ENCODE measurements around the gene DDX31.
"Not testable (repeated sequence)": the region's sequence is repeated elsewhere in the genome, so short reads cannot be mapped to it uniquely, and the experiment has no call there.

Gene DDX31

DNA sequence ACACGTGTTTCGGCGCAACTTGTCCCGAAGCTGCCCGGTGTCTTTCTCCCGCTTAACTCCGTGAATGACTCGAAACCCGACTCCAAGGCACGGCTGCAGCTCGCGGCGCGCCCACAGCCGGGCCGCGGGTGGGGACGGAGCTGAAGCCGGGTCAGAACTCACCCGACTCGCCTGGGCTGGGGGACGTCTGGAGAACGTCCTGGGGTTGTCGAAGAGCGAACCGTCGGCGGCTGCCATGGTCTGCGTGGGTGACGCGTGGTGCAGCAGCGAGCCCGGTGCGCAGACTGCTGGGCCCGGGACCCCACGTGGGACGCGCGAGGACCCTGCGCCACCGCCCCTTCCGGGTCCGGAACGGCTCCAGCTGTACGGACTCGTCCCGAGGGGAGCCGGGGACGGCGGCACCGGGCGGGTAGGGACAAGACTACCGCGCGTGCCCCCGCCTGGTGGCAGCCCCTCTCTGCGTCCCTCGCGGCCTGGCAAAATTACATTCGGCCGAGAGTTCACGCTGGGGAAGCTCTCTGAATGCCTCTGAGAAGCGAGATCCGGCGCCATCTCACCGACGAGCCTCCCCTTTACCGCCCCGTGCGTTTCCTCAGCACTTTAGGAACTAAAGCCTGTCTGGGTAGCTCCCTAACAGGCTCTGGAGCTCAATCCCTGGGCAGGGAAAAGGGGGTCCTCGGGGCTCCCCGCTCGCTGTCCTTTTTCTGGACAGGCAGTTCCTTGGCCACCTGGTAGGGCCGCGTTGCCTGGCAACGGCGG lies at the start of gene DDX31:
Gene DDX31 (minus strand): TSS at position 286 of the 759 bp plus-strand sequence. CDS start 49 bp downstream, at position 237.
- DNase-seq, result peak; percentile 77

DNA sequence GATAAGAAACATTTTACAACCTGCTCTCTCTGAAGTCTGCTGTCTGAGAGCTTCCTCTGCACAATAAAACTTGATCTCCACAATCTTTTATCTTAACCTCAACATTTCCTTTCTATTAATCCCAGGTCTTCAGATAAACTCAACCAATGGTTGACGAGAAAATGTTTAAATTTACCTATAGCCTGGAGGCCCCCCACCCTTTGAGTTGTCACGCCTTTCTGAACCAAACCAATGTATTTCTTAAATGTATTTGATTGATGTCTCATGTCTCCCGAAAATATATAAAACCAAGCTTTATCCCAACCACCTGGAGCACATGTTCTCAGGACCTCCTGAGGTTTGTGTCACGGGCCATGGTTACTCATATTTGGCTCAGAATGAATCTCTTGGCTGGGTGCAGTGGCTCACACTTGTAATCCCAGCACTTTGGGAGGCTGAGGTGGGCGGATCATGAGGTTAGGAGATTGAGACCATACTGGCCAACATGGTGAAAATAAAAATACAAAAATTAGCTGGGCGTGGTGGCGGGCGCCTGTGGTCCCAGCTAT lies 48.7 kb upstream of the DDX31 start:
- not testable (repeated sequence) for DNase-seq

DNA sequence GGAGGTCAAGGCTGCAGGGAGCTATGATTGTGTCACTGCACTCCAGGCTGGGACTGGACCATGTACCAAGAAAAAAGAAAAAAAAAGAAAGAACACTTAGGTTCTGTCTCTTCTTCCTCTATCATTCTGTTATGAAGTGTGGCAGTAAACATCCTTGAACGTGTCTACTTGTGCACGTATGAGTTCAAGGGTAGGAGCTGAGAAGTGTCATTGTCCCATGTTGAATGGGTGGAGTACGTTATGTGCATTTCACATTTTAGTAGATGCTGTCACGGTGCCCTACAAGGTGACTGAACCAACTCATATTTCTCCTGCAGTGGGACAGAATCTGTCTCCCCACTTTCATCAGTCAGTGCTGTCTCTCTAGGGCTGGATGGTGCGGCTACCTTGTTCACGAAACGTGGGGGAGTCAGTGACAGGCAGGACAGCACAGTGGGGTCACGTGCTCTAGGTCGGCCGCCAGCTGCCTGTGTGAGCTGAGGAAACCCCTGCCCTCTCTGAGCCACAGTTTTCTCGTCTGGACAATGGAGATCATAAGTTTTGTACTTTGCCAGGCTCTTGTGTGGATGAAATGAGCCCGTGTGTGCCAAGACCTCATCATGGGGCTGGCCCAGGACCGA lies 47.7 kb upstream of the DDX31 start:
- no peak for DNase-seq

DNA sequence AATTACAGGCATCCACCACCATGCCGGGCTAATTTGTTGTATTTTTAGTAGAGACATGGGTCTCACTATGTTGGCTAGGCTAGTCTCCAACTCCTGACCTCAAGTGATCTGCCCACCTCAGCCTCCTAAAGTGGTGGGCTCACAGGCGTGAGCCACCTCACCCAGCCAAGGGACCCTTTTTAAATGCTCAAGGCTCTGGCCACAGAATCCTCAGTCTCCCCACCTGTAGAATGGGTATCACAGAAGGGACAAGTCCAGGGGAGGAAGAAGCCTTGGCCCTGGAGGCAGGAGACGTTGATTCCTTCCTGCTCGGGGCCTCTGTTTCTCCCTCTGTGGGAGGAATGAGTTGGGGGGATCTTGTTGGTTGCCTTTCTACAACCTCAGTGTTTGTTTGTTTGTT lies 46.2 kb upstream of the DDX31 start:
- no peak for DNase-seq

DNA sequence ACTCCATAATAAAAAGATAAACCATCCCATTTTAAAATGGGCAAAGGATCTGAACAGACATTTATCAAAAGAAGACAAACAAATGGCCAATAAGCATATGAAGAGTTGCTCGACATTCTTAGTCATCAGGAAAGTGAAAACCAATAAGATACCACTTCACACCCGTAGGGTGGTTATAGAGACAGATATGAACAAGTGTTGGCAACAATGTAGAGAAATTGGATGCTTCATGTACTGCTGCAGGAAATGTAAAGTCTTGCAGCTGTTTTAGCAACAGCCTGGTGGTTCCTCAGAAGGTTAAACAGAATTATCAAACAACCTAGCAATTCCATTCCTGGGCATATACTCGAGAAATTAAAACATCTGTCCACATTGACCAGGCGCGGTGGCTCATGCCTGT lies 43.0 kb upstream of the DDX31 start:
- DNase-seq, result no peak

DNA sequence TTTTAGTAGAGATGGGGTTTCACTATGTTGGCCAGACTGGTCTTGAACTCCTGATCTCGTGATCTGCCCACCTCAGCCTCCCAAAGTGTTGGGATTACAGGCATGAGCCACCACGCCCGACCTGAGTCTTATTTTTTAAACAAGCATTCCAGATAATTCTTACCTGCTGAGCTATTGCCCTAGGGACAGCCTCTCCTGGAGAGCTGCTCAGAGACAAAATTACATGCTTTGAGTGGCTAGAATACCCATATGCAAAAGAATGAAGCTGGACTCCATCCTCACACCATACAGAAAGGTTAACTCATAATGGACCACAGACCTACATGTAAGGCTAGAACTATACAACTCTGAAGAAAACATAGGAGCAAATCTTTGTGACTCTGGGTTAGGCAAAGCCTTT lies 42.1 kb upstream of the DDX31 start:
- no peak for DNase-seq

DNA sequence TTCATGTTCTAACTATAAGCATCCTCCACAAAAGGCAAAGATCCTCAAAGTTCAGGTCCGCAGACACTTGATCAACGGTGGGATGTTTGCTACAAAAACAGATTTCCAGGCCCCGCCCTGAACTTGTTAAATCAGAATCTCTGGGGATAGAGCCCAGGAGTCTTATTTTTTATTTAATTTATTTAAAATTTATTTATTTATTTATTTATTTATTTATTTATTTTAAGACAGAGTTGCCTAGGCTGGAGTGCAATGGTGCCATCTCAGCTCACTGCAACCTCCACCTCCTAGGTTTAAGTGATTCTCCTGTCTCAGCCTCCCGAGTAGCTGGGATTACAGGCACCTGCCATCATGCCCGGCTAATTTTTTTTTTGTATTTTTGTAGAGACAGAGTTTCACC lies 41.4 kb upstream of the DDX31 start:
- DNase-seq, result not testable (repeated sequence)

DNA sequence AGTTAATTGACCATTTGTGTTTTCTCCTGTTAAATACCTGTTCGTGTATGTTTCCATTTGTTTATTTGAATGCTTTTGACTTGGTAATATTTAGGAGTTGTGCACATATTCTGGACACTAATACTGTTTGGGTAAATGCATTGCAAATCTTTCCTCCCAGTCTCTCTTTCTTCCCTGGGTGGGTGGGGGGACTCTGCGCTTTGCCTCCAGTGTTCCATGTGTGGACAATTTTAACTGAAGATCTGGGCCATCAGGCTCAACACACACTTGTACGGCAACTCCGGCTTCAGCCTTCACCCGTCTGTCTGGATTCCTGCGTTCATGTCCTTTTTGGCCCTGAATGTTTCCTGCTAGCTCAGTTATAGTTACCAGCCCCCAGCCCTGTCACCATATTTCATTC lies 40.5 kb upstream of the DDX31 start:
- no peak for DNase-seq

DNA sequence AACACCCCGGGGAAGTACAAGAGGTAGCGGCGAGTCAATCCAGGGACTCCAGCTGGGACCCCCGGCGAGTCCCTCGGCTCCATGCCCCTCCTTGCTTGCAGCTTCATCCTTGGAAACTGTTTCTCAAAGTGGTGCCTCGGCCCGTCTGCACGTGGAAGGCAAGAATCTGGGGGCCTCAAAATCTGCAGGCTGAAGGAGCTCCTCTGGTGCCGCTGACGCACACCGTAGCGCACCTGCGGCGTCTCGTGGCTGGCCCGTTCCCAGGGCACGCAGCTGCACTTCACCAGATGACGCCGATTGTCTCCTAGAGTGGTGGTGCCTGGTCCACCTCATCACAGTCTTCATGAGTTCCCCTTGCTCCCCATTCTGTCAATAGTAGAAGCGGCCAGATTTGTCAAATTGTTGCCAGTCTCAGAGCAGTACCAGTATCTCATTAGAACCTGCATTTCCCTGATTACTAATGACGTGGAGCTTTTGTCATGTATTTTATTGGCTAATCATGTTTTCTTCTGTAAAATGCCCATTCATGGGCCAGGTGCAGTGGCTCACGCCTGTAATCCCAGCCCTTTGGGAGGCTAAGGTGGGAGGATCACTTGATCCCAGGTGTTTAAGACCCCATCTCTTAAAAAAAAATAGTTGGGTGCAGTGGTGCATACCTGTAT lies 39.1 kb upstream of the DDX31 start:
- no peak for DNase-seq

DNA sequence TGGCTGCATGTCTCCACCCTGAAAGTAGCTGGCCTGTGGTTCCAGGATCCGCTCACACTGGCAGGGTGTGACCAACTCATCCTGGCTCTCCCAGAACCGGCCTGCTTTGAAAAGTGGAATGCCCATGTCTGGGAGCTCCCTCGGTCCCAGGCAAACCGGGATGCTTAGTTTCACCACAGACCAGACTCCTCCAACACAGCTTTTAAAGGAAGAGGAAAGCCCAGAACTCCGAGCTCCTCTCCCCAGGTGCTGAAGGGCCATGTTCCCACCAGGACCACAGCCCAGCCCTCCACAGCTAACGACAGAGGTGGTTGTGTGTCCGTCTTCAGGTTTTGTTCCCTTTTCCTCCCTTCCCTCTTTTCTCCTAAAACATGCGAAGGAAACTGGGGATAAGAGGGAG lies 38.5 kb upstream of the DDX31 start:
- no peak for DNase-seq

DNA sequence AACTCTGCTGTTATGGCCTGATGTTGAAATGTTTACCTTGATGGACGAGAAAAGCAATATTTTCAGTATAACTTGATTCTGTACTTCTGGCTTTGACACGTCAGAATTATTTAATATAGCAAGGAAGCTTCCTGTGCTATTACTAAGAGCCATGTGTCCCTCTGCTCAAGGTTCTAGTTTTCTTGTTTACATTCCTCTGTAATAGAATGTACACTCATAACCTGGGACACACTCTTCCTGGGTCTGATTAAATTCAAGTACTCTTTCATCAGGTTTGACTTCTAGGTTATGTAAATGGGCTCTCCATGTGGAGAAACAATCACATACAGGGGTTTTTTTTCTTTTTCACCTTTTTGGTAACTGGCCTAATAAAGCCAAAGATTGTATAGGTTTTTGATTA lies 33.6 kb upstream of the DDX31 start:
- no peak for DNase-seq

DNA sequence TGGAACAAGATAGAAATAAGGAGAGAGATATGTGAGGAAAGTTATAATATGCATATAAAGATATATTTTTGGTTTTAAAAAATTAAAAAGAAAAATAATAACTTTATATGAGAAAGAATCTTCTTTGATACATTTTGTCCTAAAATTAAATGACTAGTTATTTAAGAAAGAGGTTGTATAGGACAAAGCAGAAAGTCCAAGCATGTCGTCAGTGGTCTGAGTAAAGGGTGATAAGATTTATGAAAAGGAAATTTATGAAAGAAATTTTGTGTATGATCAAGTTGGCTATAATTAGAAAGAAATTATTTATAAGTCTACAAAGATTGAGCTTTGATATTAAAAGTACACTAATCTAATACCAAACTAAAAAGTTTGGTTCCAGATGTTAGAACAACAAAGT lies 32.5 kb upstream of the DDX31 start:
- DNase-seq, result no peak

DNA sequence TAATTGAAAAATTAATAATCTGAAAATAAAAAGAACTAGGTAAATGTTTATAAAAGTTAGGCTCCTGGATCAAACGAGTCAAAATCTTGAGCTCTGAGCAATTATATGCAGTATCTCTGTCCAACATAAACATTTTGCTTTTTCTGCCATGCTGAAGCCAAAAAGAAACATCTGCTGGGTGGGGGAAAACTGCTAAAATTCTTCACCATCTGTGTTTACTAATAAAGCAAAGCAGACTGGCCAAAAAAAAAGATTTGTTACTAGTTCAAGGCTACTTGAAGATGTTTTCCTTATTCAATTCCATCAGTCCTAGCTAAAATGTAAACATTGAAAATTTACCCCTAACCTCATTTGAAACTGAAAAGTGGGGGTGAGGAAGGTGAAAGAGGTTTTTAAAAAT lies 30.2 kb upstream of the DDX31 start:
- no peak for DNase-seq

DNA sequence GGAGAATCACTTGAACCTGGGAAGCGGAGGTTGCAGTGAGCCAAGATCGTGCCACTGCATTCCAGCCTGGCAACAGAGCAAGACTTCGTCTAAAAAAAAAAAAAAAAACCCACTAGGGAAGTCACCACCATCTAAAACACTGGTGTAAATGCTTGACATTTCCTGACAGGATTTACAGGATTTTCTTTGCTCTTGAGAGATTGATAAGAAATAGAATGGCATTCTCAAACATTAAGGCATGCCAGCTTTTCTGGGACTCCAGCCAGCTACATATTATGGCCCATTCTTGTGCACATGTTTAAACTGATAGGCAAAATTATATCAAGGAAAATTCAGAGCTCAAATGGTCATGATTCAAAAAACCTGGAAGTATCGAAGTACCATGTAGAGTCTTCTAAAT lies 29.2 kb upstream of the DDX31 start:
- no peak for DNase-seq

DNA sequence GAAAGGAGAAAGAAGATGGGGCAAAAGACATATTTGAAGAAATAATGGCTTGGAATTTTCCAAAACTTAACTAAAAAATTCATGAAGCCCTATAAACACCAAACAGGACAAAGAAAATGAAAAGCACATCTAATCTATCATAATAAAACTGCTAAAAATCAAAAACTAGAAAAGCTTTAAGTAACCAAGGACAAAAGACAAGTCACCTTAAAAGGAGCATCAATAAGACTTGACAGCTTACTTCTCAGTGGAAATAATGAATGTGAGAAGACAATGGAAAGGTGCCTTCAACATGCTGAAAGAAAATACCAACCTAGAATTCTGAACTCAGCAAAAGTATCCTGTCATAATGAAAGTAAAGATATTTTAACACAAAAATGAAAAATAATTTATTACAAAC lies 27.4 kb upstream of the DDX31 start:
- DNase-seq, result no peak

DNA sequence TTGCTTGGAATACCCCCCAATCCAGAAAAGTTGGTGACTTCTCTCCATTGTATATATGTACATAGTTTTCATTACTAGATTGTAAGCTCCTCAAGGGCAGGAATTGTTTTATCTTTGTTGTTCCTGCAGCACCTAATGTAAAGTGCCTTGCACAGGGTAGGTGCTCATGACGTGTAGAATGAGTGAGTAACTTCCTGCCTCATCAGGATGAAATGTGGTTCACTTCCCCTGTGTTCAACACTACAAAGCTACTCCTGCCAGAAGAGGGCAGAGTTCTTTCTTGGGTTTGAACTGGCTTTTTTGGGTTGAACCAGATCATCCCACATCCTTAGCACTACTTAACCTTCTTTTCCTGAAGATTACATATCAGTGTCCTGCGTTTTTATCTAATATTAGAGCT lies 24.4 kb upstream of the DDX31 start:
- no peak for DNase-seq

DNA sequence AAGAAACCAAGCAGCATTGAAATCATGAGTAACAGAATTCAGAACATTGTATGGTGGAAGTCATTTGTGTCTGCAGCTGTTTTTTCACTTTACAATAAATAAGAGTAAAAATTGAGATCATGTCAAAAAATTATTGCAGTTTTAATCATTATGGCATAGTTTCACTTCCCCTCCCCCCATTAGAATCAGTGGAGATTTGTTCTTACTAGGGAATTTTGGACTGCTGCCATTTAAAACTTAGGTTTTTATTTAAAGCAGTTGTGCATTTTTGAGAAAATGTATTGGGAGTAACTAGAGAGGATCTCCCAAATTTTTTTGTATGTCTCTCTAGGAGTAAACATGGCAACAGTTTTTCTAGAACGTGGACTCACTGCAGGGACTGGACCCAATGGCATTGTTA lies 20.9 kb upstream of the DDX31 start:
- no peak for DNase-seq

DNA sequence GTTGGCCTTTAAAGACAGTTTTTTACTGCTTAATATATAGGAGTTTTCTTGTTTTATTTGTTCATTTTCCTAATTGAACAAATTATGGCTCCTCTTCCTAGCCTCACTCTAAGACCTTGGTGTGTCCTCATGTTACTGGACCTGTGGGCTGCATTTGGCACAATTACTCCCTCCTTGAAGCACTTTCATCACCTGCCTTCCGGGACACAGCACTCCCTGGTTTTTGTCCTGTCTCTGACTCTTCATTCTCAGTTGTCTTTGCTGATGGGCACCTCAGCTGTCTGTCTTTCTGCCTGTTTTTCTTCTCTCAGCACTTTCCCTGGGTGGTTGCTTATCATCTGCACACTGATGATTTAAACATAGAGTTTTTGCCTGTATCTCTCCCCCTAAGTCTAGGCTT lies 14.1 kb upstream of the DDX31 start:
- no peak for DNase-seq

DNA sequence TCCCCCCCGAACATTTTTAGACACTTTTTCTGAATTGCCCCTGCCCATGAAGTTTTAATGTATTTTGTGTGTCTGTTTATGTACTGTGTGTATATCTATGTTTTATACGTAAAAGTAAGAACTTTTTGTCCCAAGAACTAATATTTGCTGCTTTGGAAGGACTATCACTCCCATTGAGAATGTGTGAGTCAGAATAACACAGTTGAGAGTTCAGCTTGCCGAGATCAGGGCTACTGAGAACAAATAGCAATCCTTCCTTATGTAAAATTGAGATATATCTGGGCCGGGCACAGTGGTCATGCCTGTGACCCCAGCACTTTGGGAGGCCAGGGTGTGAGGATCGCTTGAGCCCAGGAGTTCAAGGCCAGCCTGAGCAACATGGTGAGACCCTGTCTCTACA lies 11.8 kb upstream of the DDX31 start:
- DNase-seq, result no peak

DNA sequence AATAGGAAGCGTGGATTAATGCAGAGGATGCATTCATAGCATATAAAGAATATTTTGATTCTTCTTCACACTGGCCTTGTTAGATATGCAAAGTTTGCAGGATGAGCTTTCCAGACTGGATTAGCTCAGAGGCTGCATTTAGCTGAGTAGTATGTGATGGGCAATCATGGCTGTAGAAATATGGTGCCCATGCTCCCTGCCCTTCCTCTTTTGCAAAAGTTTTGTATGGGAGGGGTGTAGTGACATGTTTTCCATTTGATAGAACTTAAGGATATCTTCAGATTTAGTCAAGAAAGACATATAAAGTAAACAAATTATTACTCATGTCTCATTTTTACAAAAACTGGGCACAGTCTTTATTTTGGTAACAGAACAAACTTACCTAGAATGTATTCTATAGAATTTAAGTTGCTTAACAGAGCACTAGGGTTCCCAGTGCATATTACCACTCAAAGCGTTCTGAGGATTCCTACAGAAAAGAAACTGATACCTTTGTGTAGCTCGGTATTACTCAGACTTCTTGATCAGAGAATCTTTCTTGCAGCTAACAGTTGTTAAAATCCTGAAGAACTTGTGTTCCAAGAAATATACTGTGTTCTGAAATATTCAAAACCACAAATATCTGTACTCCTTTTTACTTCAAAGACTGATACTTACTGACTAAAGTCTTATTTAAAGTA lies 10.3 kb upstream of the DDX31 start:
- no peak for DNase-seq

DNA sequence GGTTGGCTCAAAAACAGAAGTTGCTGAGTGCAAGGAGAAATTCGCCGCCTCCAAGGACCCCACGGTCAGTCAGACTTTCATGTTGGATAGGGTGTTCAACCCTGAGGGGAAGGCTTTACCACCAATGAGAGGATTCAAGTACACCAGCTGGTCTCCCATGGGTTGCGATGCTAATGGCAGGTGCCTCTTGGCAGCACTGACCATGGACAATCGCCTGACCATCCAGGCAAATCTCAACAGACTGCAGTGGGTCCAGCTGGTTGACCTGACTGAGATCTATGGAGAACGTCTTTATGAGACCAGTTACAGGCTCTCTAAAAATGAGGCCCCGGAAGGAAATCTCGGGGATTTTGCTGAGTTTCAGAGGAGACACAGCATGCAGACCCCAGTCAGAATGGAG lies 8.2 kb upstream of the DDX31 start:
- no peak for DNase-seq

DNA sequence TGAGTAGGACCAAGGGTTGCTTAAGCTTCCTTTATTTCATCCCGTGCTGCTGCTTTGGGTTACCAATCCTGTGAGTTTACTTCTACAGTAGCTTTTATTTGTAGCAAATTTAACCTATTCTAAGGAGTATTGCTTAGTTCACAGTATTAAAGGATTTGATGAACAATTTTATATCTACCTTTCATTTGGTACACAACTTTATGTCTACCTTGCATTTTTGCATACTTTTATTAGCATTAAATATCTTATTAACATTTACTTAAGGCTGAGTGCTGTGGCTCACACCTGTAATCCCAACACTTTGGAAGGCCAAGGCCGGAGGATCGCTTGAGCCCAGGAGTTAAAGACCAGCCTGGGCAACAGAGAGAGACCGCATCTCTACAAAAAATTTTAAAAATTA lies 4.7 kb upstream of the DDX31 start:
- no peak for DNase-seq

DNA sequence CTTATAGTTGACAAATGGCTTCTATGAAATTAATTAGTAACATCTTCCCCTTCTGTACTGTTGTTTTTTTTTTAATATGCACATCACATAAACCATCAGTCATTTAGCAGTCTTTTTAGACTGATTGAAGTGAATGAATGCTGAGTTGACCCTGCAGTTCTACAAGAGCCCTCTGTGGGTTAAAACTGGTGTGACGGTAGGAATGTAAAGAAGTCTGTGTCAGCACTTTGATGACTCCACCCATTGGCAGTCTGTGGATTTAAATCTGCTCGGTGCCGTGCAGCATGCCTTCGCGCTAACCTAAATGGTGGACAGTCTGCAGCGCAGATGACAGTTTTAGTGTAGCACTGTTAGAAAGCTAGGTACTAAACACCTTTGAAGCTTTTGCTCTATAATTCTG lies 3.6 kb upstream of the DDX31 start:
- DNase-seq, result peak; percentile 54

DNA sequence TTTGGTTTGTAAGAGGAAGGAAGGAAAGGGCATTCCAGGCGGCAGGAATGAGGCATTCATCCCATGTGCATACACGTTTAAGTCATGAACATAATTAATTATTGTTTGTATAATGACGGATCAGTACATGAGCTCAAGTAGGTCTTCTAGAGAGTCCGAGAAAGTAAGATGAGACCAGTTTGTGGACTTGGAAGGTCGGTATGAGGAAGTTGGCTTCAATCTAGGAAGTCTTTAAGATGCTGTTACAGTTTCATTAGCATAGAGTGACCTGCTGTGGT lies 2.6 kb upstream of the DDX31 start:
- DNase-seq, result no peak
